ENCODE results near the gene PPIE. TPM values are rescaled to one million over a fixed set of nuclear protein-coding genes. Genes with fewer than 3 reads are reported as not detected.

The PPIE gene
- total RNA-seq, 1 experiment from 2014 or later, result 42.5 TPM

DNA sequence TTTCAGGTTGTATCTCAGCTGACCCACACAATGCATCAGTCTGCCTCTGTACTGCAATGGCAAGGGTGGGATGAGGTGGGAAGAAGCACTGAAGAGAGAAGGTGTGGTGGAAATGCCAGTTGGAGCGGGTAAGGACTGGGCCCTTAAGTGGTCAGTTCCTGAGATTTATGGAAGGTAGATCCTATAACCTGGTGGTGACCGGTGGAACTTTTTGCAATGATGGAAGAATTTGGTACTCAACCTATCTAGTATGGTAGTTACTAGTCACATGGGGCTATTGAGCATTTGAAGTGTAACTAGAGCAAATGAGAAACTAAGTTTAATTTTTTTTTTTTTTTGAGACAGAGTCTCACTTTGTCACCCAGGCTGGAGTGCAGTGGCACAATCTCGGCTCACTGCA, 39.3 kb upstream of the PPIE start (continued):
- TF ChIP-seq, protein P1, sequence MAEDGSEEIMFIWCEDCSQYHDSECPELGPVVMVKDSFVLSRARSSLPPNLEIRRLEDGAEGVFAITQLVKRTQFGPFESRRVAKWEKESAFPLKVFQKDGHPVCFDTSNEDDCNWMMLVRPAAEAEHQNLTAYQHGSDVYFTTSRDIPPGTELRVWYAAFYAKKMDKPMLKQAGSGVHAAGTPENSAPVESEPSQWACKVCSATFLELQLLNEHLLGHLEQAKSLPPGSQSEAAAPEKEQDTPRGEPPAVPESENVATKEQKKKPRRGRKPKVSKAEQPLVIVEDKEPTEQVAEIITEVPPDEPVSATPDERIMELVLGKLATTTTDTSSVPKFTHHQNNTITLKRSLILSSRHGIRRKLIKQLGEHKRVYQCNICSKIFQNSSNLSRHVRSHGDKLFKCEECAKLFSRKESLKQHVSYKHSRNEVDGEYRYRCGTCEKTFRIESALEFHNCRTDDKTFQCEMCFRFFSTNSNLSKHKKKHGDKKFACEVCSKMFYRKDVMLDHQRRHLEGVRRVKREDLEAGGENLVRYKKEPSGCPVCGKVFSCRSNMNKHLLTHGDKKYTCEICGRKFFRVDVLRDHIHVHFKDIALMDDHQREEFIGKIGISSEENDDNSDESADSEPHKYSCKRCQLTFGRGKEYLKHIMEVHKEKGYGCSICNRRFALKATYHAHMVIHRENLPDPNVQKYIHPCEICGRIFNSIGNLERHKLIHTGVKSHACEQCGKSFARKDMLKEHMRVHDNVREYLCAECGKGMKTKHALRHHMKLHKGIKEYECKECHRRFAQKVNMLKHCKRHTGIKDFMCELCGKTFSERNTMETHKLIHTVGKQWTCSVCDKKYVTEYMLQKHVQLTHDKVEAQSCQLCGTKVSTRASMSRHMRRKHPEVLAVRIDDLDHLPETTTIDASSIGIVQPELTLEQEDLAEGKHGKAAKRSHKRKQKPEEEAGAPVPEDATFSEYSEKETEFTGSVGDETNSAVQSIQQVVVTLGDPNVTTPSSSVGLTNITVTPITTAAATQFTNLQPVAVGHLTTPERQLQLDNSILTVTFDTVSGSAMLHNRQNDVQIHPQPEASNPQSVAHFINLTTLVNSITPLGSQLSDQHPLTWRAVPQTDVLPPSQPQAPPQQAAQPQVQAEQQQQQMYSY (CRISPR knock-in tag; IDR thresholded peaks at IDR 0.05), result no peak
- TF ChIP-seq ZNF232 (CRISPR knock-in tag; IDR thresholded peaks at IDR 0.05), result no peak
- TF ChIP-seq, protein P2, sequence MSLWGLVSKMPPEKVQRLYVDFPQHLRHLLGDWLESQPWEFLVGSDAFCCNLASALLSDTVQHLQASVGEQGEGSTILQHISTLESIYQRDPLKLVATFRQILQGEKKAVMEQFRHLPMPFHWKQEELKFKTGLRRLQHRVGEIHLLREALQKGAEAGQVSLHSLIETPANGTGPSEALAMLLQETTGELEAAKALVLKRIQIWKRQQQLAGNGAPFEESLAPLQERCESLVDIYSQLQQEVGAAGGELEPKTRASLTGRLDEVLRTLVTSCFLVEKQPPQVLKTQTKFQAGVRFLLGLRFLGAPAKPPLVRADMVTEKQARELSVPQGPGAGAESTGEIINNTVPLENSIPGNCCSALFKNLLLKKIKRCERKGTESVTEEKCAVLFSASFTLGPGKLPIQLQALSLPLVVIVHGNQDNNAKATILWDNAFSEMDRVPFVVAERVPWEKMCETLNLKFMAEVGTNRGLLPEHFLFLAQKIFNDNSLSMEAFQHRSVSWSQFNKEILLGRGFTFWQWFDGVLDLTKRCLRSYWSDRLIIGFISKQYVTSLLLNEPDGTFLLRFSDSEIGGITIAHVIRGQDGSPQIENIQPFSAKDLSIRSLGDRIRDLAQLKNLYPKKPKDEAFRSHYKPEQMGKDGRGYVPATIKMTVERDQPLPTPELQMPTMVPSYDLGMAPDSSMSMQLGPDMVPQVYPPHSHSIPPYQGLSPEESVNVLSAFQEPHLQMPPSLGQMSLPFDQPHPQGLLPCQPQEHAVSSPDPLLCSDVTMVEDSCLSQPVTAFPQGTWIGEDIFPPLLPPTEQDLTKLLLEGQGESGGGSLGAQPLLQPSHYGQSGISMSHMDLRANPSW (CRISPR knock-in tag; conservative IDR thresholded peaks at IDR 0.05; ENCODE audit: low read depth), result no peak
- TF ChIP-seq, protein P3, sequence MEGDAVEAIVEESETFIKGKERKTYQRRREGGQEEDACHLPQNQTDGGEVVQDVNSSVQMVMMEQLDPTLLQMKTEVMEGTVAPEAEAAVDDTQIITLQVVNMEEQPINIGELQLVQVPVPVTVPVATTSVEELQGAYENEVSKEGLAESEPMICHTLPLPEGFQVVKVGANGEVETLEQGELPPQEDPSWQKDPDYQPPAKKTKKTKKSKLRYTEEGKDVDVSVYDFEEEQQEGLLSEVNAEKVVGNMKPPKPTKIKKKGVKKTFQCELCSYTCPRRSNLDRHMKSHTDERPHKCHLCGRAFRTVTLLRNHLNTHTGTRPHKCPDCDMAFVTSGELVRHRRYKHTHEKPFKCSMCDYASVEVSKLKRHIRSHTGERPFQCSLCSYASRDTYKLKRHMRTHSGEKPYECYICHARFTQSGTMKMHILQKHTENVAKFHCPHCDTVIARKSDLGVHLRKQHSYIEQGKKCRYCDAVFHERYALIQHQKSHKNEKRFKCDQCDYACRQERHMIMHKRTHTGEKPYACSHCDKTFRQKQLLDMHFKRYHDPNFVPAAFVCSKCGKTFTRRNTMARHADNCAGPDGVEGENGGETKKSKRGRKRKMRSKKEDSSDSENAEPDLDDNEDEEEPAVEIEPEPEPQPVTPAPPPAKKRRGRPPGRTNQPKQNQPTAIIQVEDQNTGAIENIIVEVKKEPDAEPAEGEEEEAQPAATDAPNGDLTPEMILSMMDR (IDR thresholded peaks at IDR 0.05), result no peak
- TF ChIP-seq ZNF671 (CRISPR knock-in tag; IDR thresholded peaks at IDR 0.05), result no peak
- TF ChIP-seq, protein P4, sequence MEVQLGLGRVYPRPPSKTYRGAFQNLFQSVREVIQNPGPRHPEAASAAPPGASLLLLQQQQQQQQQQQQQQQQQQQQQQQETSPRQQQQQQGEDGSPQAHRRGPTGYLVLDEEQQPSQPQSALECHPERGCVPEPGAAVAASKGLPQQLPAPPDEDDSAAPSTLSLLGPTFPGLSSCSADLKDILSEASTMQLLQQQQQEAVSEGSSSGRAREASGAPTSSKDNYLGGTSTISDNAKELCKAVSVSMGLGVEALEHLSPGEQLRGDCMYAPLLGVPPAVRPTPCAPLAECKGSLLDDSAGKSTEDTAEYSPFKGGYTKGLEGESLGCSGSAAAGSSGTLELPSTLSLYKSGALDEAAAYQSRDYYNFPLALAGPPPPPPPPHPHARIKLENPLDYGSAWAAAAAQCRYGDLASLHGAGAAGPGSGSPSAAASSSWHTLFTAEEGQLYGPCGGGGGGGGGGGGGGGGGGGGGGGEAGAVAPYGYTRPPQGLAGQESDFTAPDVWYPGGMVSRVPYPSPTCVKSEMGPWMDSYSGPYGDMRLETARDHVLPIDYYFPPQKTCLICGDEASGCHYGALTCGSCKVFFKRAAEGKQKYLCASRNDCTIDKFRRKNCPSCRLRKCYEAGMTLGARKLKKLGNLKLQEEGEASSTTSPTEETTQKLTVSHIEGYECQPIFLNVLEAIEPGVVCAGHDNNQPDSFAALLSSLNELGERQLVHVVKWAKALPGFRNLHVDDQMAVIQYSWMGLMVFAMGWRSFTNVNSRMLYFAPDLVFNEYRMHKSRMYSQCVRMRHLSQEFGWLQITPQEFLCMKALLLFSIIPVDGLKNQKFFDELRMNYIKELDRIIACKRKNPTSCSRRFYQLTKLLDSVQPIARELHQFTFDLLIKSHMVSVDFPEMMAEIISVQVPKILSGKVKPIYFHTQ (CRISPR knock-in tag; IDR thresholded peaks at IDR 0.05), result no peak
- no peak for TF ChIP-seq TP53 (CRISPR knock-in tag; IDR thresholded peaks at IDR 0.05)
- TF ChIP-seq, protein P5, sequence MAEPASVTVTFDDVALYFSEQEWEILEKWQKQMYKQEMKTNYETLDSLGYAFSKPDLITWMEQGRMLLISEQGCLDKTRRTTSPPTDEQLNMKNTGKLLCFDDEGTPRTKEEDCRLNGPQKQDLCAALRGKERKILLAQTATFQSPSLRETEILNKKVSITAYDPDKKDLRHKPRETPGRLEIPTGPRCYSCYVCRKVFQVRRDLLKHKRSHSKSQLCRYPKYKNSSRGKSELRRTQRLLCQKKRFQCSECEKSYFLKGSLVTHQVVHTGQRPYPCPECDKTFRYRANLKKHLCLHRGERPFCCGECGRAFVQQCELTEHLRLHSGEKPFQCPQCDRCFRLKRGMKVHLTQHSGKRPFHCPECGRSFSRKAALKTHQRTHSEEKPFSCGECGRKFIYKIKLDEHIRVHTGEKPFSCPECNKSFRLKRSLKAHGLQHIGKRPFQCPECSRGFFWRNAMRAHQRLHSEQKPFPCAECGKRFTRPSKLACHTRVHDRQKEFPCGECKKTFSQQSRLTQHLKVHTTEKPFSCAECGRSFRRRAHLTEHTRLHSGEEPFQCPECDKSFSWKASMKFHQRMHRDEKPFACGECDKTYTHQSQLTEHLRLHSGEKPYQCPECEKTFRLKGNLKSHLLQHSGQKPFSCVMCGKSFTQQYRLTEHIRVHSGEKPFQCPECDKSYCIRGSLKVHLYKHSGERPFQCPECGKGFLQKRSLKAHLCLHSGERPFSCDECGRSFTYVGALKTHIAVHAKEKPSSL (CRISPR knock-in tag; conservative IDR thresholded peaks at IDR 0.05), result no peak
- TF ChIP-seq, protein P6, sequence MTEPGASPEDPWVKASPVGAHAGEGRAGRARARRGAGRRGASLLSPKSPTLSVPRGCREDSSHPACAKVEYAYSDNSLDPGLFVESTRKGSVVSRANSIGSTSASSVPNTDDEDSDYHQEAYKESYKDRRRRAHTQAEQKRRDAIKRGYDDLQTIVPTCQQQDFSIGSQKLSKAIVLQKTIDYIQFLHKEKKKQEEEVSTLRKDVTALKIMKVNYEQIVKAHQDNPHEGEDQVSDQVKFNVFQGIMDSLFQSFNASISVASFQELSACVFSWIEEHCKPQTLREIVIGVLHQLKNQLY (CRISPR knock-in tag; IDR thresholded peaks at IDR 0.05), result no peak
- TF ChIP-seq FOXK1 (CRISPR knock-in tag; IDR thresholded peaks at IDR 0.05), result no peak
- TF ChIP-seq ESRRA (CRISPR knock-in tag; IDR thresholded peaks at IDR 0.05; ENCODE audit: borderline replicate concordance), result no peak
- no peak for TF ChIP-seq CREM (CRISPR knock-in tag; IDR thresholded peaks at IDR 0.05)
